ENCODE measurements around the gene SLC30A7. TPM values are rescaled to one million over a fixed set of nuclear protein-coding genes. Genes with fewer than 3 reads are reported as not detected.

Gene SLC30A7
- total RNA-seq, 1 experiment from 2014 or later: 16.1 TPM

DNA sequence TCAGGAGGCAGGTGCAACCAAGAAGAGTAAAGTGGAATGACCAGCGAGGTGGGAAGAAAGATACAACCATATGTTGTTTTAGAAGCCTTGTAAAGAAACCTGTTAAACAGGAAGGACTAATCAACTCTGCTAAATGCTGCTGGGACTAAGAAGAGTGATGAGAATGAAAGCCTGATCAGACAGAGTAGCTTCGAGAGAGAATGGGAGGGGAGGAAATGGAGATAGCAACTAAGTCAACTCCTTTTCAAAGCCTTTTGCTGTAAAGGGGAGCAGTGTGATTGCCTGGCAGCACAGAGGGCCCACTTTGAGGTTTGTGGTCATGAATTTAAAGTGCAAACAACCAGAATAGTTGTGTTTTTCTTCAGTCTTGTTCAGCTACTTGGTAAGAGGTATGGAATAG is 31.4 kb downstream of the SLC30A7 start:
- Histone ChIP-seq H3K9me3 (no peaks in the 10 kb centered on the region), H3K27me3 (replicated peaks; ENCODE audit: control insufficient read depth, insufficient read depth, low read length) (no peaks in the 10 kb centered on the region), H3K36me3 (ENCODE audit: control insufficient read depth, insufficient read depth, low read length) (no peaks in the 10 kb centered on the region), H3K4me1 (no peaks in the 10 kb centered on the region), H3K4me3 (ENCODE audit: low read depth, low read length) (no peak overlapping the region)
- BruUV-seq (replicated peaks): no TSS peak
- Mint-ChIP-seq H3K27ac (ENCODE audit: unreplicated experiment) (no peak overlapping the region), H3K4me1 (ENCODE audit: low read depth, unreplicated experiment) (no peaks in the 10 kb centered on the region), H3K36me3 (ENCODE audit: insufficient read depth, unreplicated experiment) (peaks cover 10% of the 10 kb centered on the region), H3K27me3 (ENCODE audit: insufficient read depth, unreplicated experiment) (no peaks in the 10 kb centered on the region), H3K4me3 (ENCODE audit: unreplicated experiment) (no peak overlapping the region), H3K9me3 (ENCODE audit: unreplicated experiment) (no peaks in the 10 kb centered on the region)
- POLR2A ChIA-PET: no interaction called here
- DNase-seq: no peak
- TF ChIP-seq, protein P1, sequence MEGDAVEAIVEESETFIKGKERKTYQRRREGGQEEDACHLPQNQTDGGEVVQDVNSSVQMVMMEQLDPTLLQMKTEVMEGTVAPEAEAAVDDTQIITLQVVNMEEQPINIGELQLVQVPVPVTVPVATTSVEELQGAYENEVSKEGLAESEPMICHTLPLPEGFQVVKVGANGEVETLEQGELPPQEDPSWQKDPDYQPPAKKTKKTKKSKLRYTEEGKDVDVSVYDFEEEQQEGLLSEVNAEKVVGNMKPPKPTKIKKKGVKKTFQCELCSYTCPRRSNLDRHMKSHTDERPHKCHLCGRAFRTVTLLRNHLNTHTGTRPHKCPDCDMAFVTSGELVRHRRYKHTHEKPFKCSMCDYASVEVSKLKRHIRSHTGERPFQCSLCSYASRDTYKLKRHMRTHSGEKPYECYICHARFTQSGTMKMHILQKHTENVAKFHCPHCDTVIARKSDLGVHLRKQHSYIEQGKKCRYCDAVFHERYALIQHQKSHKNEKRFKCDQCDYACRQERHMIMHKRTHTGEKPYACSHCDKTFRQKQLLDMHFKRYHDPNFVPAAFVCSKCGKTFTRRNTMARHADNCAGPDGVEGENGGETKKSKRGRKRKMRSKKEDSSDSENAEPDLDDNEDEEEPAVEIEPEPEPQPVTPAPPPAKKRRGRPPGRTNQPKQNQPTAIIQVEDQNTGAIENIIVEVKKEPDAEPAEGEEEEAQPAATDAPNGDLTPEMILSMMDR (IDR thresholded peaks at IDR 0.05; ENCODE audit: insufficient read depth in 1 of 2, low read depth in 1 of 2, low read length in 1 of 2, severe bottlenecking in 1 of 2, unreplicated experiment in 1 of 2): no peak
- intact Hi-C loops (cut with micrococcal nuclease; ENCODE audit: unreplicated experiment): no loop called here
- CTCF ChIA-PET: no interaction called here

GRCh38 chr1:100928128-100928527 is 32.2 kb downstream of the SLC30A7 start:
- H3K27me3 ChIP-seq (replicated peaks; ENCODE audit: control insufficient read depth, insufficient read depth, low read length): no peaks in the 10 kb centered on the region
- H3K4me3 Mint-ChIP-seq (ENCODE audit: unreplicated experiment): no peak overlapping the region
- intact Hi-C loops (cut with micrococcal nuclease; ENCODE audit: unreplicated experiment): no loop called here
- no peak for DNase-seq
- H3K36me3 Mint-ChIP-seq (ENCODE audit: insufficient read depth, unreplicated experiment): peaks cover 10% of the 10 kb centered on the region
- CTCF ChIA-PET: no interaction called here
- H3K36me3 ChIP-seq (ENCODE audit: control insufficient read depth, insufficient read depth, low read length): no peaks in the 10 kb centered on the region
- no peaks in the 10 kb centered on the region for H3K9me3 ChIP-seq
- TF ChIP-seq, protein P1 (IDR thresholded peaks at IDR 0.05; ENCODE audit: insufficient read depth in 1 of 2, low read depth in 1 of 2, low read length in 1 of 2, severe bottlenecking in 1 of 2, unreplicated experiment in 1 of 2): no peak
- POLR2A ChIA-PET: no interaction called here
- no peaks in the 10 kb centered on the region for H3K27me3 Mint-ChIP-seq (ENCODE audit: insufficient read depth, unreplicated experiment)
- H3K9me3 Mint-ChIP-seq (ENCODE audit: unreplicated experiment): no peaks in the 10 kb centered on the region
- no peaks in the 10 kb centered on the region for H3K4me1 ChIP-seq
- BruUV-seq (replicated peaks): no TSS peak
- H3K4me3 ChIP-seq (ENCODE audit: low read depth, low read length): no peak overlapping the region
- H3K27ac Mint-ChIP-seq (ENCODE audit: unreplicated experiment): no peak overlapping the region
- H3K4me1 Mint-ChIP-seq (ENCODE audit: low read depth, unreplicated experiment): no peaks in the 10 kb centered on the region

DNA sequence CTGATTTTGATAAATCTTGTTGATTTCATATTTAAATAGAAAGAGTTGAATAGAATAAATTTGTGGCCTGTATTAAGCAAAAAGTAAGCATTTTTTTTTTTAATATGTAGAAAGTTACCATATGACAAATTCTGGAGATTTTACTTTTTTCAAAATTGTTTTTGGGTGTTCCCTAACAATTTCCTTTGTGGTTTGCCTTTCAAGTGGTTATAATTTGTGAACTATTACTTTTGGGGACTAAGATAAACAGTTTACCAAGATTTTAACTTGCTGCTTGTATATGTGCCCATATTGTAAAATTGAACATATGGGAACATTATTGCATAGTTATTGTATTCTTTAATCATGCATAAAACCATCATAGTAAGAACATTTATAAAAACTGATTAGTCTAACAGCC is 34.6 kb downstream of the SLC30A7 start:
- CTCF ChIA-PET: no interaction called here
- TF ChIP-seq, protein P1 (IDR thresholded peaks at IDR 0.05; ENCODE audit: insufficient read depth in 1 of 2, low read depth in 1 of 2, low read length in 1 of 2, severe bottlenecking in 1 of 2, unreplicated experiment in 1 of 2): no peak
- no peak overlapping the region for H3K4me3 Mint-ChIP-seq (ENCODE audit: unreplicated experiment)
- no TSS peak for BruUV-seq (replicated peaks)
- no peak overlapping the region for H3K27ac Mint-ChIP-seq (ENCODE audit: unreplicated experiment)
- H3K4me1 Mint-ChIP-seq (ENCODE audit: low read depth, unreplicated experiment): no peaks in the 10 kb centered on the region
- no peaks in the 10 kb centered on the region for H3K27me3 Mint-ChIP-seq (ENCODE audit: insufficient read depth, unreplicated experiment)
- no peaks in the 10 kb centered on the region for H3K9me3 Mint-ChIP-seq (ENCODE audit: unreplicated experiment)
- DNase-seq: no peak
- Histone ChIP-seq H3K9me3 (no peaks in the 10 kb centered on the region), H3K4me3 (ENCODE audit: low read depth, low read length) (no peak overlapping the region), H3K36me3 (ENCODE audit: control insufficient read depth, insufficient read depth, low read length) (no peaks in the 10 kb centered on the region; the same call in 1 of the 2 replicates), H3K4me1 (no peaks in the 10 kb centered on the region), H3K27me3 (replicated peaks; ENCODE audit: control insufficient read depth, insufficient read depth, low read length) (no peaks in the 10 kb centered on the region)
- POLR2A ChIA-PET: no interaction called here
- no peaks in the 10 kb centered on the region for H3K36me3 Mint-ChIP-seq (ENCODE audit: insufficient read depth, unreplicated experiment)
- intact Hi-C loops (cut with micrococcal nuclease; ENCODE audit: unreplicated experiment): no loop called here
